SU-DHL-6 (cell line): ENCODE results near the gene DPP6.

Experiments
- H2AFZ ChIP-seq: fragments of 200-600 bp; sonication (generic); 2 replicates; pipeline ENCODE4 v1.6.1; 2014; ENCODE audit warnings: low read depth, mild to moderate bottlenecking, moderate library complexity, mixed read lengths, antibody characterized with exemption, low read length; ENCODE audit not compliant: severe bottlenecking
- H3F3A ChIP-seq: fragments of 200-600 bp; shearing (Covaris generic); 2 replicates; pipeline ENCODE4 v1.6.0; 2016; ENCODE audit warnings: antibody characterized with exemption, mild to moderate bottlenecking; ENCODE audit not compliant: insufficient read depth
- H3K27ac ChIP-seq: fragments of 200-600 bp; sonication (generic); 2 replicates; pipeline ENCODE4 v1.5.1; 2016; ENCODE audit warnings: low read depth, mild to moderate bottlenecking, low read length, moderate library complexity, mixed read lengths
- H3K27me3 ChIP-seq: fragments of 200-600 bp; sonication (generic), shearing (Covaris generic); 2 replicates; pipeline ENCODE4 v1.6.0; 2014; ENCODE audit warnings: mild to moderate bottlenecking, low read length
- H3K36me3 ChIP-seq: fragments of 200-600 bp; sonication (generic); 2 replicates; pipeline ENCODE4 v1.6.1; 2014; ENCODE audit warnings: mild to moderate bottlenecking, low read length, mixed read lengths
- H3K4me2 ChIP-seq: fragments of 300-600, 200-600 bp; shearing (Covaris generic), sonication (generic); 2 replicates; pipeline ENCODE4 v1.6.0; 2014; ENCODE audit warnings: low read length, low read depth, mild to moderate bottlenecking; ENCODE audit not compliant: poor library complexity, severe bottlenecking
- H3K4me3 ChIP-seq: fragments of 200-600 bp; sonication (generic); 2 replicates; pipeline ENCODE4 v1.5.1; 2014; ENCODE audit warnings: antibody characterized with exemption, low read length, mild to moderate bottlenecking, mixed read lengths; ENCODE audit not compliant: insufficient read depth, poor library complexity, severe bottlenecking
- H3K79me2 ChIP-seq: fragments of 200-600 bp; sonication (generic); 2 replicates; pipeline ENCODE4 v1.6.1; 2014; ENCODE audit warnings: mild to moderate bottlenecking, low read length, moderate library complexity; ENCODE audit not compliant: insufficient read depth
- H3K9ac ChIP-seq: fragments of 200-600 bp; sonication (generic); 2 replicates; pipeline ENCODE4 v1.7.0; 2014; ENCODE audit warnings: mild to moderate bottlenecking, low read length
- H3K9me2 ChIP-seq: fragments of 200-600 bp; sonication (generic); replicated peaks from 2 replicates; pipeline ENCODE4 v1.6.1; 2014; ENCODE audit warnings: low read length; ENCODE audit not compliant: insufficient read depth
- H3K9me3 ChIP-seq: fragments of 200-600 bp; sonication (generic); 2 replicates; pipeline ENCODE4 v1.6.1; 2014; ENCODE audit warnings: low read length, mixed read lengths; ENCODE audit not compliant: insufficient read depth
- H4K20me1 ChIP-seq: fragments of 200-600 bp; sonication (generic); 2 replicates; pipeline ENCODE4 v1.6.1; 2014; ENCODE audit warnings: low read depth, mild to moderate bottlenecking, antibody characterized with exemption, low read length, moderate library complexity, mixed read lengths
- CTCF ChIP-seq: fragments of 200-600 bp; sonication (generic); IDR thresholded peaks from one replicate; pipeline ENCODE4 v1.5.1; 2017; ENCODE audit warnings: antibody characterized with exemption, mild to moderate bottlenecking, low read length, moderate library complexity; ENCODE audit not compliant: insufficient read depth, poor library complexity, severe bottlenecking
- EZH2phosphoT487 ChIP-seq: fragments of 200-600 bp; sonication (generic), shearing (Covaris generic); conservative IDR thresholded peaks from 2 replicates; pipeline ENCODE4 v1.6.1; 2018; ENCODE audit warnings: mild to moderate bottlenecking, antibody characterized with exemption, low read length, moderate library complexity, mixed read lengths

Gene DPP6

GRCh38 chr7:154776350-154776749, 724.2 kb downstream of the DPP6 start:
- Histone ChIP-seq H4K20me1 (no peaks in the 10 kb centered on the region), H2AFZ (no peak overlapping the region), H3K4me2 (no peak overlapping the region), H3K9me3 (no peaks in the 10 kb centered on the region), H3K4me3 (no peak overlapping the region), H3K9me2 (no peaks in the 10 kb centered on the region), H3K9ac (no peak overlapping the region), H3F3A (no peaks in the 10 kb centered on the region), H3K36me3 (no peaks in the 10 kb centered on the region), H3K27ac (no peak overlapping the region), H3K79me2 (no peaks in the 10 kb centered on the region), H3K27me3 (no peaks in the 10 kb centered on the region)
- TF ChIP-seq CTCF, result no peak
- TF ChIP-seq EZH2phosphoT487, result no peak

GRCh38 chr7:154777023-154777422, 724.8 kb downstream of the DPP6 start:
- no peak overlapping the region for H3K9ac ChIP-seq
- TF ChIP-seq CTCF (no peak), EZH2phosphoT487 (no peak)
- no peaks in the 10 kb centered on the region for H3K36me3 ChIP-seq
- H2AFZ ChIP-seq, result no peak overlapping the region
- no peaks in the 10 kb centered on the region for H3K9me3 ChIP-seq
- no peak overlapping the region for H3K4me3 ChIP-seq
- H3K79me2 ChIP-seq, result no peaks in the 10 kb centered on the region
- no peaks in the 10 kb centered on the region for H4K20me1 ChIP-seq
- no peaks in the 10 kb centered on the region for H3F3A ChIP-seq
- no peak overlapping the region for H3K27ac ChIP-seq
- H3K9me2 ChIP-seq, result no peaks in the 10 kb centered on the region
- H3K27me3 ChIP-seq, result no peaks in the 10 kb centered on the region
- H3K4me2 ChIP-seq, result no peak overlapping the region

- no peaks in the 10 kb centered on the region for H3K9me3 ChIP-seq
- H3F3A ChIP-seq, result no peaks in the 10 kb centered on the region
- no peak for TF ChIP-seq CTCF
- TF ChIP-seq EZH2phosphoT487, result no peak
- no peaks in the 10 kb centered on the region for H3K36me3 ChIP-seq
- H3K4me3 ChIP-seq, result no peak overlapping the region
- no peaks in the 10 kb centered on the region for H3K27me3 ChIP-seq
- no peak overlapping the region for H3K27ac ChIP-seq
- H3K9ac ChIP-seq, result no peak overlapping the region
- no peaks in the 10 kb centered on the region for H4K20me1 ChIP-seq
- H3K4me2 ChIP-seq, result no peak overlapping the region
- H3K9me2 ChIP-seq, result no peaks in the 10 kb centered on the region
- no peaks in the 10 kb centered on the region for H3K79me2 ChIP-seq
- H2AFZ ChIP-seq, result no peak overlapping the region
These were observed 725.3 kb downstream of the DPP6 start for GRCh38 chr7:154777489-154777888.

- H2AFZ ChIP-seq, result no peak overlapping the region
- H3K27ac ChIP-seq, result no peak overlapping the region
- TF ChIP-seq EZH2phosphoT487 (no peak), CTCF (no peak)
- no peak overlapping the region for H3K4me3 ChIP-seq
- no peaks in the 10 kb centered on the region for H3F3A ChIP-seq
- no peaks in the 10 kb centered on the region for H4K20me1 ChIP-seq
- no peaks in the 10 kb centered on the region for H3K79me2 ChIP-seq
- no peak overlapping the region for H3K9ac ChIP-seq
- no peak overlapping the region for H3K4me2 ChIP-seq
- H3K36me3 ChIP-seq, result no peaks in the 10 kb centered on the region
- H3K9me3 ChIP-seq, result no peaks in the 10 kb centered on the region
- H3K27me3 ChIP-seq, result no peaks in the 10 kb centered on the region
- H3K9me2 ChIP-seq, result no peaks in the 10 kb centered on the region
These were observed 725.7 kb downstream of the DPP6 start for GRCh38 chr7:154777908-154778307.
